ENCODE measurements around the gene CLDN5.
"Not testable (repeated sequence)": the region's sequence is repeated elsewhere in the genome, so short reads cannot be mapped to it uniquely, and the experiment has no call there.

CLDN5 gene

GRCh38 chr22:19547620-19548019 lies 23.4 kb upstream of the CLDN5 start:
- DNase-seq: no peak

- DNase-seq: no peak
These were observed 22.5 kb upstream of the CLDN5 start for GRCh38 chr22:19546680-19547079.

- DNase-seq: no peak
These were observed 21.7 kb upstream of the CLDN5 start for GRCh38 chr22:19545935-19546207.

GRCh38 chr22:19543970-19544708 lies 19.9 kb upstream of the CLDN5 start:
- no peak for DNase-seq

- no peak for DNase-seq
These were observed 16.2 kb upstream of the CLDN5 start for GRCh38 chr22:19540394-19540793.

GRCh38 chr22:19537941-19538488 lies 13.8 kb upstream of the CLDN5 start:
- DNase-seq: no peak

- no peak for DNase-seq
These were observed 12.4 kb upstream of the CLDN5 start for GRCh38 chr22:19536564-19536963.

- DNase-seq: no peak
These were observed 10.8 kb upstream of the CLDN5 start for GRCh38 chr22:19535001-19535400.

- no peak for DNase-seq
These were observed 9.6 kb upstream of the CLDN5 start for GRCh38 chr22:19533857-19534256.

- DNase-seq: no peak
These were observed 8.9 kb upstream of the CLDN5 start for GRCh38 chr22:19533049-19533626.

- DNase-seq: not testable (repeated sequence)
These were observed 7.1 kb upstream of the CLDN5 start for GRCh38 chr22:19531327-19531726.

GRCh38 chr22:19530751-19531150 lies 6.5 kb upstream of the CLDN5 start:
- no peak for DNase-seq

GRCh38 chr22:19529811-19530210 lies 5.6 kb upstream of the CLDN5 start:
- DNase-seq: no peak

- DNase-seq: no peak
These were observed 3.7 kb upstream of the CLDN5 start for GRCh38 chr22:19527861-19528417.

- DNase-seq: peak; percentile 54
These were observed 3.1 kb upstream of the CLDN5 start for GRCh38 chr22:19527321-19527721.

- DNase-seq: no peak
These were observed 2.5 kb upstream of the CLDN5 start for GRCh38 chr22:19526702-19527111.

GRCh38 chr22:19526076-19526701 lies 2.0 kb upstream of the CLDN5 start:
- DNase-seq: no peak

- DNase-seq: no peak
These were observed 1.5 kb upstream of the CLDN5 start for GRCh38 chr22:19525666-19526065.

- DNase-seq: no peak
These were observed 978 bp upstream of the CLDN5 start for GRCh38 chr22:19525116-19525660.

- peak; percentile 36 for DNase-seq
These were observed 705 bp downstream of the CLDN5 start for GRCh38 chr22:19523240-19524169.

GRCh38 chr22:19522881-19523239 lies 1.4 kb downstream of the CLDN5 start:
- peak; percentile 36 for DNase-seq

GRCh38 chr22:19522190-19522880 lies 1.9 kb downstream of the CLDN5 start:
- DNase-seq: peak; percentile 11
